HG03565 (cell line): ENCODE data around the gene PLEKHG4.

Experiments used
- ATAC-seq: cut with Tn5 transposase; IDR thresholded peaks from one replicate; pipeline ENCODE4 v1.9.1; 2021; ENCODE audit warnings: mild to moderate bottlenecking, moderate library complexity; ENCODE audit not compliant: unreplicated experiment

Gene PLEKHG4

DNA sequence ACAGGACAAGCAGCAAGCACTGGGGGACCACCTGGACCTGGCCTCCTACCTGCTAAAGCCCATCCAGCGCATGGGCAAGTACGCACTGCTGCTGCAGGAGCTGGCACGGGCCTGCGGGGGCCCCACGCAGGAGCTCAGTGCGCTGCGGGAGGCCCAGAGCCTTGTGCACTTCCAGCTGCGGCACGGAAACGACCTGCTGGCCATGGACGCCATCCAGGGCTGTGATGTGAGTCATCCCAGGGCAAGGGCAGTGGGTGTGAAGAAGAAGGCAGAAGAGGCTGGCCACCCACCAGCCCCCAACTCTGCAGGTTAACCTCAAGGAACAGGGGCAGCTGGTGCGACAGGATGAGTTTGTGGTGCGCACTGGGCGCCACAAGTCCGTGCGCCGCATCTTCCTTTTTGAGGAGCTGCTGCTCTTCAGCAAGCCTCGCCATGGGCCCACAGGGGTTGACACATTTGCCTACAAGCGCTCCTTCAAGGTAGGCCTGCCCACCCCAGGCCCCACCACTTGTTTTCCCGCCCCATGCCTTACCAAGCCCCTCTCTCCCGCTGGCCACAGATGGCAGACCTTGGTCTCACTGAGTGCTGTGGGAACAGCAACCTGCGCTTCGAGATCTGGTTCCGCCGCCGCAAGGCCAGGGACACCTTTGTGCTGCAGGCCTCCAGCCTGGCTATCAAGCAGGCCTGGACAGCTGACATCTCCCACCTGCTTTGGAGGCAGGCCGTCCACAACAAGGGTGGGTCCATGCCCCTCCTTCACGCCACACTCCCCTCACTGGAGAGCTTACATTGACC, 7.3 kb downstream of the PLEKHG4 start:
- ATAC-seq: no peak

GRCh38 chr16:67287960-67288359, 8.6 kb downstream of the PLEKHG4 start:
- ATAC-seq: no peak

DNA sequence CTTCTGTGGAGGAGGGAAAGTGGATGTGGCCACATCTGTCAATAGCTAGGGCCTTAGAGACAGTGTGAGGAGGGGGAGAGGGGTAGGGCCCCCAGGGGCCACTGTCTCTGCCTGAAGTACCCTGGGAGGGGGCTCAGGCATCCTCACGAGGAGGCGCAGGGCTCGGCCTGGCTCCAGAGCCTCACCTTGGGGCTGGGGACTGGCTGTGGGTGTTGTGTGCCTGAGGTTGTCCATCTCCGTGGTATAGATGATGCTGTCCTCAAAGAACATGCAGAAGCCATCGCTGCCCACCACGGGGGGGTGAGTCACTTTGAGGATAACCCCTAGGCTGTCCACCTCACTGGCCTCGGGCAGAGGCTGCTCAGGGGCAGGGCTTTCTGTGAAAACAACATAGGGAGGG, 12.1 kb downstream of the PLEKHG4 start:
- no peak for ATAC-seq

DNA sequence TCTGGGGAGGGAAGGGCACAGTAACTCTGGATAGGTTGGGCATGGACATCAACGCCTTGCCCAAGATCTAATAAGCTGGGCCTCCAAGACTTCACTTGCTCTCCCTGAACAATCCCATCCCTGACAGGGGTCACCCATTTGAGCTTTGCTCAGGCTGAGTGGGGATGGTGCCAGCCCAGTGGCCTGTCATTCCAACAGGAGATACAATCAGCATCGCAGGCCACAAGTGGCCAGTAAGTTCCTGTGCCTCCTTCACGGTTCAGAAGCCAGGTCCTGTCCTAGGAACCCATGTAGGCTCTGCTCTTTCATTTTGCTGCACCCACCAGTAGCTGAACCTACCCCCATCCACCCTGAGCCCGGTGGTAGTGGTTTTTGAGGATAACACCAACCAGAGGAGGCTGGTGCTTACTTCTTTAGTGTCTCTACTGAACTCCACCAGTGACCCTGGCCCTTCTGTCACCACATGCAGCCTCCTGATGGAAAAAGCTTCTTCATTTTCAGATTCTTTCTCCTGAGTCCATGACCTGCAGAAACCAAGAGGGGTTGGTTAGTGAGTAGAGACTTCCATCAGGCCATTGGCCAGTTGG, 14.9 kb downstream of the PLEKHG4 start:
- ATAC-seq: no peak

DNA sequence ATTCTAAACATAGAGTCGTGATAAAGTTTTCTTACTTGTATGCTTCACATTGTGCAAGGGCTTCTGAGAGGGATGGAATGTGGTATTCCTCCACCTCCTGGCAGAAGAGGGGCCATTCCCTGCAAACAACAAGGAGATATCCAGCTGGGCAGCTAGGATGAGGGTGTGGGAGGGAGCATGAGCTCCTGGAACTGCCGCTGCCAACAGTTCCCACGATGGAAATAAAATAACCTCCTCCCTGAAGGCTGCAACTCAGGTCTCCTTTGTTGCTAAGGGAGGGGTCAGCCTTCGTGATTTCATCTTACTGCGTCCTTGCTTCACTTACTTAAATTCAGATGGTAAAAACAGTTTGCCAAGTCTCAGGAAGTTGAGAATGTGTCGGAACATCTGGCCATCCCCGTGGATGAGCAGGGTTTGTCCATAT, 15.6 kb downstream of the PLEKHG4 start:
- no peak for ATAC-seq

- no peak for ATAC-seq
Measured at GRCh38 chr16:67296420-67296819, 17.1 kb downstream of the PLEKHG4 start.

DNA sequence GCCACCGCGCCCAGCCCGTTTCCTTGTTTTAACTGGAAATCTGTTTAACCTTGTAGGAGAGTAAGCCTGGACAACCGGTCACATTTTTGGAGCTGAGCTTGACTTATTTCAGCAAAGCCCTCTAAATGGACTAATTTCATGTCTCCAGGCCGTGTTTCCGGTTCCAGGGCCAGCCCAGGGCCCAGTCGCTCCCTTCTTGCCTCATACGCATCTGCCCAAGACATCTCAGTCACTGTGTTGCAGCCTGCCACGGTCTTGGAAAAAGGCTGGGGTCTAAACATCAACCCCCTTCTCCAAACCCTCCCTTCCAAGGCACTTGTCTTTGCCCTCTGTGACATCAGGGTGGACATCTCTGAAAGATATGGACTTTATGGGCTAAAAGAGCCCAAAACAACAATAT, 18.9 kb downstream of the PLEKHG4 start:
- no peak for ATAC-seq

- ATAC-seq: no peak
Measured at GRCh38 chr16:67299269-67299668, 19.9 kb downstream of the PLEKHG4 start.

GRCh38 chr16:67301080-67301782, 21.9 kb downstream of the PLEKHG4 start:
- ATAC-seq: no peak

DNA sequence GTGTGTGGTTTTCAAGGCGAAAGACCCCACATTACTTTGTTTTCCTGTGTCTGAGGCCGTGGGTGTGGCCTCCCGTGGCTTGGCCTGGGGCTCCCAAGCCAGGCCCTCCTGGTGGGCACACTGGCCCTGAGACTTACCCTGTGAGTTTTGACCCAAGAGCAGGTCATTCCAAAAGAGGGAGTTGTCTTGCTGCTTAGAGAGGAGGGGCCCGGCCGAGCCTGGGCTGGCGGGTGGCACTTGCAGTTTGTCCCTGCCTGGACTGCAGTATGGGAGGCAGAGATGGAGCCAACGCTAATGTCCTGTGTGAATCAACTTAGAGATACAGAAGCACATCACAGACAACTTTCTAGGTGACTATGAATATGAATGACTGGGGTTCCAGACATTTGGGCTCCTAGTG, 22.7 kb downstream of the PLEKHG4 start:
- no peak for ATAC-seq

GRCh38 chr16:67302970-67303369, 23.6 kb downstream of the PLEKHG4 start:
- ATAC-seq: no peak

- ATAC-seq: no peak
Measured at GRCh38 chr16:67304020-67304419, 24.7 kb downstream of the PLEKHG4 start.

DNA sequence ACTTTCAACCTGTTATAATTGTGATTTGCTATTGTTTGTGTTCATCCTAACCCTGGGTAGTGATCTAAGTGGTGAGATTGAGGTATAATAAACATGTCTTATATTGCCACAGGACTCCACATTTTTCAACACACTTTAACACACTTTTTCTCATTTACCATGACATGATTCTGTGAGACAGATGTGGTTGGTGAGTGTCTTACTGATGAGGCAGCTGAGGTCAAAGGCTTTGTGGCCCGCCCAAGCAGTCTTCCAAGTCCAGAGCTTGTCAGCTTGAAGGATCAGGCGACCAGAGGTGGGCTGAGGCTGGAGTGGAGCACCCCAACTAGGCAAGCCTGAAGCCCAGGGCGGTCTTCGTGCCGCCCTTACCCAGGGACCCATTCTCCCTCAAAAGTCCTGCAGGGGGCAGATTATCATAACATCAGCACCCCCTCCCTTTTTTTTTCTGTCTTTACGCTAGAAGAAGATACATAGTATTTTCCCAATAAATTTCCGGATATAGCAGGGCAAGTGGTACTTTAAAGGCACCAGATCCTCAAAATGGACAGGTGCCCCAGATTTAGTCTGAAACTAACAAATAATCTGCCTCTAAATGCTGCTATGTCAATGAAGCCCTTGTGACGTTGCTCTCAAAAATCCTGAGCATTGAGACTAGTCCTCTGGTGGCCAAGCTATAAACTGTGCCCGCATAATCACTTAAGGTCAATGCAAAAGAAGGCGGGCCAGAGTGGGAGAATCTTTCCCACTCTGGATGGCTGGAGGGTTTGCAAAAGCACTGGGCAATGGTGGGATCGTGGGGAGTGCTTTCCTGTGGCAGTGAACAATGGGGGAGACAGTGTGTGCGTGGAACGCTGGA, 26.1 kb downstream of the PLEKHG4 start:
- no peak for ATAC-seq

DNA sequence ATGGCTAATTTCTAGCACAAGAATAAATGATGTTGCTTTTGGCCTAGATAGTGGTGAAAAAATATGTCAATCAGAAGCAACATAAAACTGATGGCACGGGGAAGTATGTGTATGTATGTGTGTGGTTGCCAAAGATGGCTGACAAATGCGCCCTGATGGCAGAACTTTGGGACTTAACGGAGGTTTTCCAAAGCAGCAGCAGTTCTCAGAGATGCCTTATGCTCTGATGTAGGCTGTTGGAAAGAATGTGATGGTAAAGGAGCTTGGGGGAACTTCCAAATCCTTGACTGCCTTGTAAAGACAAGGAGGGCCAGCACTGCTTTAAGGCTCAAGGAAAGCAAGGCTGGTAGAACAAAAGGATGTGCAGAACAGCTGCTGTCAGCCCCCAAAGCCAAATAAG, 31.2 kb downstream of the PLEKHG4 start:
- no peak for ATAC-seq

- ATAC-seq: peak; percentile 83
Measured at GRCh38 chr16:67311607-67312488, 32.5 kb downstream of the PLEKHG4 start.

GRCh38 chr16:67312719-67313118, 33.4 kb downstream of the PLEKHG4 start:
- no peak for ATAC-seq

- no peak for ATAC-seq
Measured at GRCh38 chr16:67317853-67318252, 38.5 kb downstream of the PLEKHG4 start.

- no peak for ATAC-seq
Measured at GRCh38 chr16:67326115-67326471, 46.8 kb downstream of the PLEKHG4 start.

- ATAC-seq: no peak
Measured at GRCh38 chr16:67326472-67327309, 47.4 kb downstream of the PLEKHG4 start, which contains the start of the genes KCTD19 and LRRC36. Gene KCTD19, minus strand, starts transcription at chr16:67326741. Its CDS starts 34 bp downstream, at chr16:67326707. Gene LRRC36, plus strand, starts transcription at chr16:67326815. Its CDS starts 48 bp downstream, at chr16:67326863.
